Measurements from ENCODE around the gene ATG4D. TPM values are rescaled to one million over a fixed set of nuclear protein-coding genes. Genes with fewer than 3 reads are reported as not detected.

ATG4D gene
- total RNA-seq, 1 donor from 2014 or later = 38.5 TPM

GRCh38 chr19:10510301-10510802 lies 33.4 kb upstream of the ATG4D start:
- DNase-seq (ENCODE audit: low read depth) = no peak

GRCh38 chr19:10513223-10513622 lies 30.5 kb upstream of the ATG4D start:
- H3K36me3 ChIP-seq (ENCODE audit: control insufficient read depth, insufficient read depth, low read length) = no peaks in the 10 kb centered on the region
- H3K27me3 ChIP-seq (ENCODE audit: control insufficient read depth, insufficient read depth, low read length) = peaks cover 55% of the 10 kb centered on the region
- DNase-seq (ENCODE audit: low read depth) = no peak
- H3K4me3 ChIP-seq (ENCODE audit: low read depth, low read length) = no peak overlapping the region
- no peak for TF ChIP-seq CTCF (IDR thresholded peaks at IDR 0.05; ENCODE audit: insufficient read depth, low read length, poor library complexity, severe bottlenecking)

More at GRCh38 chr19:10510301-10510802, 33.4 kb upstream of the ATG4D start:
- Histone ChIP-seq H3K36me3 (ENCODE audit: control insufficient read depth, insufficient read depth, low read length) (no peaks in the 10 kb centered on the region), H3K4me3 (ENCODE audit: low read depth, low read length) (no peak overlapping the region), H3K27me3 (ENCODE audit: control insufficient read depth, insufficient read depth, low read length) (peaks cover 30% of the 10 kb centered on the region)
- TF ChIP-seq CTCF (IDR thresholded peaks at IDR 0.05; ENCODE audit: insufficient read depth, low read length, poor library complexity, severe bottlenecking) = peak; percentile 92

- no peak for TF ChIP-seq CTCF (IDR thresholded peaks at IDR 0.05; ENCODE audit: insufficient read depth, low read length, poor library complexity, severe bottlenecking)
- Histone ChIP-seq H3K4me3 (ENCODE audit: low read depth, low read length) (no peak overlapping the region), H3K27me3 (ENCODE audit: control insufficient read depth, insufficient read depth, low read length) (peaks cover 68% of the 10 kb centered on the region), H3K36me3 (ENCODE audit: control insufficient read depth, insufficient read depth, low read length) (no peaks in the 10 kb centered on the region)
- DNase-seq (ENCODE audit: low read depth) = no peak
These were observed 29.2 kb upstream of the ATG4D start for GRCh38 chr19:10514211-10515145.

GRCh38 chr19:10516064-10516385 lies 27.7 kb upstream of the ATG4D start:
- Histone ChIP-seq H3K4me3 (ENCODE audit: low read depth, low read length) (no peak overlapping the region), H3K27me3 (ENCODE audit: control insufficient read depth, insufficient read depth, low read length) (peaks cover 70% of the 10 kb centered on the region), H3K36me3 (ENCODE audit: control insufficient read depth, insufficient read depth, low read length) (no peaks in the 10 kb centered on the region)
- no peak for TF ChIP-seq CTCF (IDR thresholded peaks at IDR 0.05; ENCODE audit: insufficient read depth, low read length, poor library complexity, severe bottlenecking)
- no peak for DNase-seq (ENCODE audit: low read depth)

- H3K27me3 ChIP-seq (ENCODE audit: control insufficient read depth, insufficient read depth, low read length) = peaks cover 72% of the 10 kb centered on the region
- DNase-seq (ENCODE audit: low read depth) = no peak
- no peaks in the 10 kb centered on the region for H3K36me3 ChIP-seq (ENCODE audit: control insufficient read depth, insufficient read depth, low read length)
- TF ChIP-seq CTCF (IDR thresholded peaks at IDR 0.05; ENCODE audit: insufficient read depth, low read length, poor library complexity, severe bottlenecking) = no peak
- no peak overlapping the region for H3K4me3 ChIP-seq (ENCODE audit: low read depth, low read length)
These were observed 26.9 kb upstream of the ATG4D start for GRCh38 chr19:10516671-10517286.

Data from kidney epithelial cell (primary cell).